Right ventricle myocardium superior (tissue), 1 donor: Measurements from ENCODE around the gene FAM240A. TPM values are rescaled to one million over a fixed set of nuclear protein-coding genes. Genes with fewer than 3 reads are reported as not detected.

Source experiments
- ATAC-seq: fragments of 200-7000 bp; cut with Tn5 transposase; one replicate; pipeline ENCODE4 v1.9.1; 2020; ENCODE audit warnings: mild to moderate bottlenecking; ENCODE audit not compliant: poor library complexity
- DNase-seq: peaks from one replicate; pipeline ENCODE4 v3.0.0-alpha.2; 2020
- intact Hi-C: fragments of 100-400 bp; cut with DNase I; formaldehyde crosslinking; loops from one replicate; pipeline ENCODE4 v1.11.2; 2022
- total RNA-seq: library from RNA; stranded (reverse); fragmentation: NEBNext Ultra II Directional; extraction: Animal tissue kit (Norgen Biotek cat#: 25700); gene quantifications from one replicate; pipeline ENCODE4 v1.2.1, GENCODE V29; 2021
- donor health status: DM: no; HTN: yes; CAD: no; lungs with severe emphysema.

Gene FAM240A
- total RNA-seq, 1 donor from 2014 or later = not detected

DNA sequence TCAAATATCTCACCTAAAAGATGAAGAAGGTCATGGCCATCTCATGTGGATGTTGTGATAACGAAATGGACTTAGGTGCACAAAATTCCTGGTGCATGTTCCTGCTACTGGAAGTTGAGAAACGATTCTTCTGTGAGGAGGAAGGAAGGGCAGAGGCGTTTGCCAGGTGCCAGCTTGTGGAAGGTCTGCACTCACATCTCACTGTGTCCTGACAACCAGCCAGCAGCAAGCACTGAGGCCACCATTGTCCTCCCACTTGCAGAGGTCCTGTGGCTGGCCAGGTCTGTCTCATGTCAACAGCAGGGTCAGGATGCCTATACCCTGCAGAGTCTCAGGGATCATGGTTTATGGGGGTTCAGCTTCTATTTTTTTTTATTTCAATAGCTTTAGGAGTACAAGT lies 3.7 kb downstream of the FAM240A start:
- no peak for DNase-seq
- intact Hi-C loops = no loop called here
- no peak for ATAC-seq

DNA sequence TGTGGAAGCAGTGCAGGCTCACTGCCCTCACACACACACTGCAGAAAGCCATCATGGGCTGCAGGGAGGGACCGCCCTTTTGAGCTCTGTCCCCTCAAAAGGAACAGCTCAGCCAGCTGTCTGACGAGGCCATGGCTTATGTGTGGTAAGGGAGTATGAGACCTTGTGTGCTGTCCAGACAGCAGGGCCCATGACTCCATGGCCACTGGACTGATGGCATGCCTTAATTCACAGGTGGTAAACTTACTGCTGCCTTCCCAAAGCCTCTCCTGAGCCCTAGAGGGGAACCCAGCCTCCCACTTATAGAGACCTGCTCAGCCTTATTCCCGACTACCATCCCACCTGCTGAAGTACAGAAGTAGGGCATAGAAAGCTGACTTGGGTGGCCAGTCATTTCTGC lies 5.6 kb downstream of the FAM240A start:
- intact Hi-C loops = no loop called here
- ATAC-seq (no peak), DNase-seq (no peak)

DNA sequence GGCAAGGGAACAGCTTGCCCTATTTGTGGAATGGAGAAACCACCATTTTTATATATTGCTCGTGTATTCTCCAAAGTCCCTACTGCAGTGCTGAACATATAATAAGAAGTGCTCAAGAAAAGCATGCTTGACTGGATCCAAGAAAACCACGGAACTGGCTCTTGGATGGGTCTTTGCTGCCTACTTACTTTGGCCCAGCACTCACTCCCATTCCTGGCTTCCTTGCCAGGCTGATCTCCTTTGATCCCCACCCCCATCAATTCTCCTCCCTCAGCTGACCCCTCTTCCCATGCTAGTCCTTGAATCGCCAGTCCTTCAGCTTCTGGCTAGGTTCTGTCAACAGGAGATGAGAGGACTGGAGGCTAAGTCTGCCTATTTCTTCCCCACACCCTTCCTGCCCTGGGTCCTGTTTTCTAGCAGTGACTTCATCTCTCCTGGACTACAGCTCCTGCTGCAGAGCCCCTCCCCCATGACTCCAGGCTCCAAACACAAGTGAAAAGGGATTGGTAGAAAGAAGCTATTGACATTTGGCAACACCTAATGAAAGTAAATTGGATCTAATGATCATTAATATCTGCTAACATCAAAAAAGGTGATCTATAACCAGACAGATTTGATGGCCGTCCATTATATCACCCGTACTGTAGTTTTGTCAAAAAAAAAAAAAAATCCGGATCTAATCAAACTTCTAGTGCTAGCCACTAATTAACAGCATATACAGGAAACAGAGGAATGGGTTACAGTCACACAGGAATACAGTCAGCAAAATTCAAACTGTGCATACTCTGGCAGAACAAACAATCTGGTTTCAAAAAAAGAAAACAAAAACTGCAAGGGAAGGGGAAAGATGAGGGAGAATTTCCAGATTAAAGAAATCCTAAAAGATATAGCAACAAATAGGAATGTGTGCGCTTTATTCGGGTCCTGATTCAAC lies 7.8 kb downstream of the FAM240A start:
- DNase-seq = no peak

DNA sequence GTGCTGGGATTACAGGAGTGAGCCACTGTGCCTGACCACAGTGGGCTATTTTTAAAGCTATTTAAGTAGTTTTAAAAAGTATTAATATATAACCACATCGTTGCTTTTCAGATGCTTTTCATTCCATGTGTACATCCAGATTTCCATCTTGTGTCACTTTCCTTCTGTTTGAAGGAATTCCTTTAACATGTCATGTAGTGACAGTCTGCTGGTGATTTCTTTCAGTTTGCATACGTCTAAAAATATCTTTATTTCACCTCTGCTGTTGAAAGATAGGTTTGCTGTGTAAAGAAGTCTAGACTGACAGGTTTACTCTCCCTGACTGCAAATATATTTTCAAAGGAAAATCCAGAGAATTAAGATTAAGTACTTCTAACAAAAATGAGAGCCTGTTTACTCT lies 12.2 kb downstream of the FAM240A start:
- intact Hi-C loops = no loop called here
- DNase-seq (no peak), ATAC-seq (no peak)

More for the DNA sequence above, 7.8 kb downstream of the FAM240A start:
- peak; percentile 34 for ATAC-seq
- intact Hi-C loops = no loop called here

DNA sequence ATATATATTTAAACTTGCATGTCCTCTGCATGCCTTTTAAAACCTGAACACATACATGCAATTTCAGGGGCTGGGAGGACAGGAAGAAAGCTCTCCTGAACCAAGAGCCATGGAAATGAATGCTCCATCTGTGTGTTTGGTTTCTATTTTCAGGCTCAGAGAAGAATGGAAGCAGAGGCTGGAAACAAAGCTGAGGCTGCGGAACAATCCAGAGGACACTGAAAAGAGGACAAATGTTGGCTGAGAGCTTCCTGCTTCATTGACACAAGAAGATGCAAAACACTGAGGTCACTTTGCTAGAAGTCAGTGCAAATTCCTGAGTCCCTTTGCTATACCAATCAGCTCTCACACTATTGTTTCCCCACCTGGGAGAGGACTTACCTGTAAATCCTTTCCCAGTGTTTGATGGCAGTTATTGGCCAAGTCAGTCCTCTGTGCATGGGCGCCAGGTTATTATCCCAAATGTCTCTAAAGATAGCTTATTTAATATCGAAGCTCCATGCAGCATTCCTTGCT lies 12.7 kb downstream of the FAM240A start:
- no peak for ATAC-seq
- intact Hi-C loops = no loop called here

DNA sequence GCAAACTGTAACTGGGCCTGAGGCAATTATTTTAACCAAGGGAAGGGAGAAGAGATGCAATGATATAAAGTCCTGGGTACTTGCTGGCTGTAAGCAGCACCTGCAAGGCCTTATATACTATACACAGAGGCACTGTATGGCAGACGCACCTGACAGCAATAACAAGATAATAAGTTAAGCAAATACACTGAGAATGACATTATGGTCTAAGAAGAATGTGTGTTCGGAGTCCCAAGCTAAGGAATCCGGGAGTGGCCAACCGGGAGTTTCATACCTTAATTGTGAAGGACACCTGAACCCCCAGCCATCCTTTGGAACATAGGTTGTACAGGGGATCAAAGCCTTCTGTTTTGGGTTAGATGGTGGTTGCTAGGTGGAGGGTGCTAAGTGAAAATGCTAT lies 13.7 kb downstream of the FAM240A start:
- intact Hi-C loops = no loop called here
- DNase-seq (no peak), ATAC-seq (no peak)

More for the DNA sequence above, 12.7 kb downstream of the FAM240A start:
- no peak for DNase-seq

DNA sequence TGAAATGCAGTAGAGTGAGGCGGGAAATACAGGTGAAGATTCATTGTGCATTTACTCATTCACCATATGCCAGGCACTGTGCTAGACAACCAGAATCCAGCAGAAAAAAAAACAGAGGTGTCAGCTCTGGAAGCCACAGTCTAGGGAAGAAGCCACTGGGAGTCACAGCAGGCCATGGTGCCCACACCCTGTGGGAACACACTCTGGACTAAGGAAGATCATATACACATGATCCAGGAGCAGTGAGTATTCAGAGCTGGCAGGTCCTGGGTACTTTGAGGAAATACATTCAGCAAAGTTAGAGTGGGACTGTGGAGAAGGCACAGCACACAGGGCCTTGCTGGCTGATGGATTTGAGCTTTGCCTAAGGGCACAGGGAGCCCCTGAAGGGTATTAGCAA lies 14.8 kb downstream of the FAM240A start:
- ATAC-seq = no peak
- intact Hi-C loops = no loop called here
- no peak for DNase-seq

DNA sequence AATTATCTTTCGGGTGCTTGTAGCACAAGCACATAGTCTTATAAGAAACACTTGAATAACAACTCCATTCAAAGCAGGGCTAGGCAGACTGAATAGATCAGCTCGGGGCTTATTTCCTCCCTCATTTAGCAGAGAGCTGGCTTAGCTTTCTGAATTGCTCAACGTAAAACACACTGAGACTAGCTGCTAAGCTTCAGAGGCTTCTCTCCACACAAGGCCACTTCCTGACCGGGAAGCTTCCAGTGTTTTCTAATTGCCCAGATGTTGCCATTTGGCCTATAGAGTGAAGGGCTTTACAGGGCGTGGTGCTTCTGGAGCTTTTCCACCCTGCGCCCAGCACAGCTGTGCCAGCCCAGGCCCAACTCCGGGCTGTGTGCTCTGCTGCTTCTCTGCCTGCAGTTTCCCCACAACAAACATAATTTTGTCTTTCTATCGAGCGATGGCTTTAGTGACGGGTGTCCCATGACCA lies 16.6 kb downstream of the FAM240A start:
- ATAC-seq (peak; percentile 42), DNase-seq (peak; percentile 51)
- intact Hi-C loops = no loop called here

DNA sequence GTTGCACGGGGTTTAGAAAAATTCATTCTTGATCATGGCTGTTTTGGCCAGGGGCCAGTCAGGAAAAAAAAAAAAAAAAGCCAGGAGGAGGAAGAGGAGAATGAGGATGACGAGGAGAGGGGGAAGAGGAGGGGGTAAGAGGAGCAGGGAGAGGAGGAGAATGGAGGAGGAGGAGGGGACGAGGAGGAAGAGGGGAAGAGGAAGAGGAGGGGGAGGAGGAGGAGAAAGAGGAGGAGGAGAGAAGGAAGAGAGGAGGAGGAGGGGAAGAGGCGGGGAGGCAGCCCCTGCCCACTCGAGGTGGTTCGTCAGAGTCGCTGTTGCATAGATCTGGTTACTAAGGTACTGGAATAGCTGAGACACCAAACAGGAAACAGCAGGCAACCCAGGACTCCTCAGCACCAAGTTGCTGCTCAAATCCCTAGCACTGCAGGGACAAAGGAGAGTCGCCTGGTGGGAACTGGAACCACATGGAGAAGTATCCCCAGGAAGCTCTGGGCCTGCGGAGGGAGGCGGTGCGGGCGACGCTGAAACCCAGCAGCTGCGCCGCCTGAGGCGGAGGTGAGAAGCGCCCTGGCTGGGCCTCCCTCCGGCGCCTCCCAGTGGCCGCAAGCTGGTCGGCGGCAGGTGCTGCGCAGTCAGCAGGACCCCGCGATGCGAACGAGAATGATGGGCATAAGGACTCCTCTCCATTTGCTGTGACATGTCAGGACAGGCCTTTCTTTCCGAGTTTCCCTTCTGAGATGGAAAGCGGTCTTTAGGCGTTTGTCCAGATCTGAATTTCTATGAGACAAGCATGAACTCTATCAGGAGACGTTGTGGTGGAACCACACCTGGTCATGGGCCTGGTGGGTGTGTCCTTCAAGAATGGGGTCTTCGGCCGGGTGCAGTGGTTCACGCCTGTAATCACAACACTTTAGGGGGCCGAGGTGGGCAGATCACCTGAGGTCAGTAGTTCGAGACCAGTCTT lies 17.5 kb downstream of the FAM240A start:
- intact Hi-C loops = loop anchor here (5.0 kb wide), 1 partner anchor 143 kb away; no protein-coding TSS in a partner anchor
- ATAC-seq (peak; percentile 94), DNase-seq (peak; percentile 90)

DNA sequence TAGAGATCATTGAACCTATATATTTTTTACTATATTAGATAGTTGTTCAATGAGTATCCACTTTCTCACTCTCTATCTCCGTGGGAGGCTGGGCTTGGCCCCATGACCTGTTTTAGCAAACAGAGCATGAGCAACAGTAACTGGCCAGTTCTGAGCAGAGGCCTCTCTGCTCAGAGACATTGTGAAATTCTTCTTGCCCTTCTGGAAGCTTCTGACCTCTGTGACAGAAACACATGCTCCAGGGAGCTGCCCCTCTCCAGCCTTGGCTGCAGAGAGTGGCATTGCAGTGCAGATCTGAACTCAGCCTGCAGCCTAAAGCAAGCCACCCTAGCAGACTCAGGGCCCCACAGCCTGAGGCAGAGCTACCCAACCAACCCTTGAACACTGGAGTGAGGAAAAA lies 20.5 kb downstream of the FAM240A start:
- DNase-seq (peak; percentile 50), ATAC-seq (no peak)
- intact Hi-C loops = loop anchor here (5.0 kb wide), 1 partner anchor 145 kb away; no protein-coding TSS in a partner anchor

DNA sequence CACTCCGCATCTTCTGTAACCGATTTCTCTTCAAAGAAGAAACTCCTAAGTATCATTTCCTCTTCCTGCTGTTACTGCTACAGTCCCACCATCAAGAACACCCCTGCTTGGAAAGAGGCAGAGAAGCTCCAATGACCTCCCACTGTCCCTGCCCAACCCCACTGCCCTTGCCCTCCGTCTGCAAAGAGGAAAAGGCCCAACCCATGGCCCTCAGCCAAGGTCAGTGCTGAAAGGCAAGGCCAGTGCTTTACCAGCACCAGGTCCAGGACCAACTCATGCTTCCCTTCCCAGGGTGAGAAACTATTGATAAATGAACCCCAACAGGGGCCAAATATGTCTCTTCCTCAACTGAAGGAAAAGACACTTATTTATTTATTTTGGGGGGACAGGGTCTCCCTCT lies 22.5 kb downstream of the FAM240A start:
- intact Hi-C loops = loop anchor here (5.0 kb wide), 1 partner anchor 148 kb away; no protein-coding TSS in a partner anchor
- ATAC-seq = no peak
- DNase-seq = no peak

DNA sequence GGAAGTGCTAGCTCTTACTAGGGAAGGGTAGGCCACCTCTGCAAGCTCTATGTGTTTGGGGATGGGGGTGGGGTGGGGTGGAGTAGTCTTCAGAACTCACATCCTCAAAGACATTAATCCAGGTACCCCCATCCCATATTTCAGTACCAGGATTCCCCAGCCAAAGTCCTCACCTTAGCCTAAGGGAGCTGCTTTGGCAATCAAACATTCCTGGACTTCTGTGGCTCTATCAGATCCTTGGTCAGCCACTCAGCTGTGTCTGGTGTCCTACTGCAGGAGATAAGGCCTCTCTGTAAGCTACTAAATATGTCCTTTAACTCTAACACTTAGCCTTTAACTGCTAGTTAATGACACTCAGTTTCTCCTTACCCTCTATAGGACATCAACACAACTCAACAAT lies 26.9 kb downstream of the FAM240A start:
- ATAC-seq = no peak
- no peak for DNase-seq
- intact Hi-C loops = no loop called here

DNA sequence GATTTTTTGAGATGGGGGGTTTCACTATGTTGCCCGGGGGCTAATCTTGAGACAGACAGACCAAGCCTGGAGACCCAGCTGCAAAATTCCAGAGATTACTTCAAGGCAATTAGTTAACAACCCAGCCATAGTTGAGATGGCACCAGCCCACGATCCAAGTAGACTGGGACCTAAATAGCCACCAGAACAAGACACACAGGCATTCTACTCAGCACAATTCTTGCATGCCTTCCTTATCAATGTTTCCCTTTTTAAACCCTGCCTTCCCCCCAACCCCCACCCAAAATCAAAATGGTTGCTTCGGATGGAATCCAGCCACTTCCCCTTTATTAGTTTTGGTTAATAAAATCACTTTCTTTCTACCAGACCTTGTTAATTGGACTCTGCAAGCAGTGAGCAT lies 28.6 kb downstream of the FAM240A start:
- intact Hi-C loops = no loop called here
- ATAC-seq = peak; percentile 56

DNA sequence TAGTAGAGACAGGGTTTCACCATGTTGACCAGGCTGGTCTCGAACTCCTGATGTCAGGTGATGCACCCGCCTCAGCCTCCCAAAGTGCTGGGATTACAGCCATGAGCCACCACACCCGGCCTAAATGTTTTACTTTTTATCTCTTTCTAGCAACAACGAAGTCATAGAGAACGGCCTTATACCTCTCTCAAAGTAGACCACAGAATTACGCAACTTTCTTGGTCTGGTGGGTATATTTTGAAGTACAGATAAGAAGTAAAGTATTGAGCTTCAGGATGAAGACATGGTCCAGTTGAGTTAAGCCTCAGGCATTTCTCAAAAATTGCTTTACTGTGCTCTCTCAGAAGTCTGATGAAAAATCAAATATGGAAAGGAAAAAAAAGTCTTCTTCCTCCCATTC lies 30.6 kb downstream of the FAM240A start:
- intact Hi-C loops = no loop called here

More for the DNA sequence above, 28.6 kb downstream of the FAM240A start:
- no peak for DNase-seq

DNA sequence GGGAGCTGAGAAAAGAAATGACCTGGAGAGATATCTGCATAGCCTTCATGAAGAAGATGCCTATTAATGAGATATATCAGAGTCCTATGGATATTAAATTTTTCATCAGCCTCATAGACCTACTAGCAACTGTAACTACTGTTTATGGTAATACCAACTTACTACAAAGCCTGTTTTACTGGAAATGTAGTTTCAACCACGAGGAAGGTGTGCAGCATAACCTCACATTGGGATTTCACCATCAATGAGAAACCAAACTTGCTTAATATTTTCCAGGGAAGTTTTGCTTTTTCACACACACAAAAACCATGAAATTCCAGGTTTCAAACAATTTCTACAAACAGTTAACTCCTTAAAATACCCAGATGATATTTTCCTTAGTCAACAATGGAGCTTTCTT lies 31.4 kb downstream of the FAM240A start:
- intact Hi-C loops = no loop called here
- ATAC-seq (no peak), DNase-seq (no peak)

More for the DNA sequence above, 30.6 kb downstream of the FAM240A start:
- ATAC-seq (no peak), DNase-seq (no peak)

DNA sequence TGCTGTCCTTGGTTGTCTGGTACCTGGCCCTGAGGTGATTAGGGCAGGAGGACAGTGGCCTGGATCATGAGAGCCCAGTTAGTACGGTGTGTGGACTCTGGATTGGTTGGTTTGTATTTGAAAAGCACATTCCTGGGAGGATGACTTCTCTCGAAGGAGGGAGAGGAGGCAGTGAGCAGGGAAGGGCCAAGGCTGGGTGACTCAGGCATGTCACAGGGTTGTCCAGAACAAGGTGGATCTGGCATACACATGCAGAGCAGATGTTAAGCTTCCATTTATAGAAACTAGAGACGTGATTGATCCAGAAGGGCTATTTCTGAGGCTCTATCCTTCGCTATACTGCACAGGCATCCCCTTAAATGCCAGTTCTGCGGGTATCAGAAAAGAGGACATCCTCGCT lies 34.4 kb downstream of the FAM240A start:
- ATAC-seq (peak; percentile 39), DNase-seq (no peak)
- intact Hi-C loops = no loop called here

DNA sequence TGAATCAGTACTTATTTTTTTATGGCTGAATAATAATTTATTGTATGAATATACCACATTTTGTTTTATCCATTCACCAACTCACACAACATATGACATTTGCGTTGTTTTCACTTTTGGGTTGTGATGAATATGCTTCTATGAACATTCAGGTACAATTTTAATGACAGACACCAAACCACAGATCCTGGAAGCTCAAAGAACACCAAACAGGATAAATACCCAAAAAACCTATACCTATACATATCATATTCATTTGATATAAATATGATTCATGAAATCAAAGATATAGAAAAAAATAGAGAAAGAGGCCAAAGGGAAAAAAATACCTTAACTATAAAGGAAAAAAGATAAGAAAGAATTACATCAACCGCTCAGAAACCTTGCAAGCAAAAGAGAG lies 35.8 kb downstream of the FAM240A start:
- intact Hi-C loops = no loop called here
- DNase-seq (no peak), ATAC-seq (no peak)

DNA sequence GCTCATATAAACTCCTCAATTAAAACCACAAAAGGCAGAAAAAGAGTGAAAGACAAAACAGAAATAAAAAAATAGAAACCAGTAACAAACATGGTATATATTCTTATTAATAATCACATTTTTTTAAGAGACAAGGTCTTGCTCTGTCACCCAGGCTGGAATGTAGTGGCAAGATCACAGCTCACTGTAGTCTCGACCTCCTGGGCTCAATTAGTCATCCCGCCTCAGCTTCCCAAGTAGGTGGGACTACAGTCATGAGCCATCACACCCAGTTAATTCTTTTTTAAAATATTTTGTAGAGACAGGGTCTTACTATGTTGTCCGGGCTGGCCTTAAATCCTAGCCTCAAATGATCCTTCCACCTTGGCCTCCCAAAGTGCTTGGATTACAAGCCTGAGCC lies 37.1 kb downstream of the FAM240A start:
- no peak for DNase-seq
- intact Hi-C loops = no loop called here

DNA sequence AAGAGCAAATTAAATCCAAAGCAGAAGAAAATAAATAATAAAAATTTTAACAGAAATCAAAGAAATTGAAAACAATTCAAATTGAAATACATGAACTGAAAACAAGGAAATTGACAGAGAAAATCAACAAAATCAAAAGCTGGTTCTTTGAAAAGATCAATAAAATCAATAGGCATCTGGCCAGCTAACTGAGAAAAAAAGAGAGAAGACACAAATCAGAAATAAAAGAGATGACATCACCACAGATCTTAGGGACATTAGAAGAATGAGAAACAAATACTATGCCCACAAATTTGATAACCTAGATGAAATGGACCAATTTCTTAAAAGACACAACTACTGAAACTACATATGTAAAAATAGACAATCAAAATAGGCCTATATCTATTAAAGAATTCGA lies 38.8 kb downstream of the FAM240A start:
- ATAC-seq = no peak
- DNase-seq = no peak
- intact Hi-C loops = no loop called here

More for the DNA sequence above, 37.1 kb downstream of the FAM240A start:
- ATAC-seq = no peak
